GM19397 (cell line): Measurements from ENCODE around the gene SH2B3.
"Not testable (repeated sequence)": the region's sequence is repeated elsewhere in the genome, so short reads cannot be mapped to it uniquely, and the experiment has no call there.

ENCODE experiments used
- ATAC-seq: cut with Tn5 transposase; IDR thresholded peaks from one replicate; pipeline ENCODE4 v1.9.1; 2021; ENCODE audit warnings: mild to moderate bottlenecking, moderate library complexity; ENCODE audit not compliant: unreplicated experiment

Gene SH2B3

DNA sequence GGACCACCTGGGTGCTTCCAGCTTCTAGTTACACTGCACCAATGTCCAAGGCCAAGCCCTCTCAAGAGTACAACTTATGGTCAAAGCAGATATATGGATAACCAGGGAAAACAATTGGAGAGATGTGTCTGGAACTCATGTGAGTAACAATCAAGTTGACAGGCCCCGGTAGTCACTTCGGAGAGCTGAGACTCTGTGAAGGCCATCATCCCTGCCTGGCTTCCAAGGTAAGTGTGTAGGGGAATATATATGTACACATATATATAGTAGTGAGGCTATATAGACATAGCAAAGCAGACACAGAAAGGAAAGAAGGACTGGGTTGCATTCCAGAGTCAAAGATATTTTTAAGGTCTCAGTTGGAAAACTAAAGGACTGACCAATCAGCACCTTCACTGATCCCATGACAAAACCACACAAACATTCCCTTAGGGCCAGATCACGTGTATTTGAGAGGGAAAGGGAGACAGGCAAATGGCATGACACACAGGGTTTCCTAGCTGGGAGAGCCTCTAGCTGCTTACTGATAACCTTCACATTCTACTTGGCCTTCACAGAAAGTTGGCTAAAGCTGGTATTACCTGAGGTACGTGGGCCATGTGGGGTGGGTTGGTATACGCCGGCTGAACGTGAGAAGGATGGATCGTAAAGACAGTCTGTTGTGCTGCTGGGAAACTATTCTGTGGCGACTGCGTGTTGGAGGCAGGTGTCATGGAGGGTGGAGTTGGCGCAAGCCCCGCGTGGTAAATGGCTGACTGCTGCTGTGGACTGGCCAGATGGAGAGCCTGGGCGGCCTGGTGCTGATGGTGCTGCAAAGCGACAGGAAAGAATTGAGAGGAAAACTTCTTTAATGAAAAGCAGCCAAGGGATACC is 50.0 kb downstream of the SH2B3 start:
- ATAC-seq: no peak

DNA sequence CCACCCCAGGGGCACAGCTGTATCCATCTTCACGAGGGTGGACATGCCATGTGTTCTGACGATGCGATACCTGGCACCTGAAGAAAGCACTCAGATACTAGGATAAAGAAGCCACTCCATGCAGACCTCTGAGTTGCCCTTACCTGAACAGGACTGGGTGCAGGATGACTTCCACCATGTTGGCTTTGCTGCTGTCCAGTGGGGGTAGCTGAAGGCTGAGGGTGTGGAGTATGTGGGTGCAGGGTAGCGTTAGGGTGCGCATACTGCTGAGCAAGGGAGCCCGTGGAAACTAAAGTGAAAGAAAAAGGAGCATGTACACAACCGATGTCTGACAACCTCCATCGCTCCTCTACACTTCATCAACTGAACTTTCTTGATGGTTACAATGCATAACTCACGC is 51.3 kb downstream of the SH2B3 start:
- no peak for ATAC-seq

DNA sequence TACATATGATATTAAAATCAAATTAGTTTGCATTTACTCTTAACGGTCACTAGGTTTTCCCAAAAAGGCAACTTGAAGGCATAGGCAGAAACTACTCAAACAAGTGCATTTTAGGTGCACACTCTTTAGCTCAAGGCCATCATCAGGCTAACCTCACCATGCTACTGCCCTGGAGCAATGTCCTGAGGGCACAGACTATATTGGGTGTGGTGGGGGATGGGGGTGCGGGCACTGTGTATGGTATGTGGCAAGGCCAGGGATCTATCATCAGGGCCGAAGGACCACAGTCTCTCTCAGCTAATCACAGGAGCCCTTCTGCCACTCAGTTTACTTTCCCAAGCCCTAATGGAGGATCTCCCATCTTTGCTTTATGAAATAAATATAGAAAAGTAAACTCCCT is 51.9 kb downstream of the SH2B3 start:
- ATAC-seq: no peak

DNA sequence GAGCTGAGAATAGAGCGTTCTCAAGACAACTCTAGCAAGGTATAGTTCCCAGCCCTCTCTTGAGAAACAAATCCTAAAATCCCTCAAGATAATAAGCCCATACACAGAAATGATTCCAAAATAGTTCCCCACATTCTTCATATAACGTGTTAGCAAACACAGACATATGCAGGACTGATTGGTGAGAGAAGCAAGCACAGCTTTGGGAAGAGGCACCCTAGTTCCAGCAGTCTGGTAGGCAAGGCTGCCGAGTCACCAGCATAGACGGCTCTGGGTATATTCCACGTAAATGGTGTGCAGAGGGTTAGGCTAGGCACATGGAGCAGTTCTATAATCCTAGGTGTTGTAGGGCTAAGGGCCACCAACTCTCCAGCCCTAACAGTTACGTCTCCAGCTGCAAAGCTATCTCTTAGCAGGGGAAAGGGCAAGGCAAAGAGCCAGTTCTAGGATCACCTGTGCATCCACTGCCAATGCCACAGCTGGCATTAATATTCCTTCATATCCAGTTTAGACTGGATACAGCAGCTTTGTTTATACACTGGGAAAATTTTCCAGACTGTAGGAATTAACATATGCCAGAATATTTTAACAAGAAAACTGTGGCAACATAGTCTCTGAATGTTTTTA is 52.9 kb downstream of the SH2B3 start:
- no peak for ATAC-seq

DNA sequence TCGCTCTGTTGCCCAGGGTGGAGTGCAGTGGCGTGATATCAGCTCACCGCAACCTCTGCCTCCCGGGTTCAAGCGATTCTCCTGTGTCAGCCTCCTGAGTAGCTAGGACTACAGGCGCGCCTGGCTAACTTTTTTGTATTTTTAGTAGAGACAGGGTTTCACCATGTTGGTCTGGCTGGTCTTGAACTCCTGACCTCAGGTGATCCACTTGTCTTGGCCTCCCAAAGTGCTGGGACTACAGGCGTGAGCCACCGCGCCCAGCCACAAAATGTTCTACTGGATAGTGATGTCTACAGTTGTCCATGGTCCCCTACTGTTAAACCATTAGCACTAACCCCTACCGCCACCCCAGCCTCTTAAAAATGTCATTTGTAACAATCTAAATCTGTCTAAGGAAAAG is 54.4 kb downstream of the SH2B3 start:
- ATAC-seq: not testable (repeated sequence)

DNA sequence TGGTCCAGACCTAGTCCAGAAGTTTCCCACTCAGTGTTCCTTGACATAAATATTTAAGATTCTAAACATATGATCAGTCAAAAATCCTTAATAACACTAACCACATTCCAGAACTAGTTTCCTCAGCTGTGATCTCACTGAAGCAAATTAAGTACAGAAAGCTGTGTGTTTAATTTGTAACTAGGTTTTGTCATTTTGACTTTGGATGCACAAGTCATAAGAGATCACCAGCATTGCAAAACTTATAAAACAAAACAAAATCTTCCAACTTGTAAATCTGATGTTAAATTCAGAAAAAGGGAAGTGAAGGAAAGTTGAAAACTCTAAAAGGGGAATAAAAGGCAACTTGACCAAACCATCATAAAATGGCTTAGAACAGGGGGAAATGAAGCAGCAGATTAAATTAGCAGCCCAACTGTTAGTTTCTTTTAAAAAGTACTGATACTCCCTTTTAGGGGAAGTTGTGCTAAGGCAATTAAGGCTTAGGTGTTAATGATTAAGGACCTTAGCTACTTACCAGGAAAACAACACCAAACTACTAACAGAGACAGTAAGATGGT is 56.6 kb downstream of the SH2B3 start:
- no peak for ATAC-seq

DNA sequence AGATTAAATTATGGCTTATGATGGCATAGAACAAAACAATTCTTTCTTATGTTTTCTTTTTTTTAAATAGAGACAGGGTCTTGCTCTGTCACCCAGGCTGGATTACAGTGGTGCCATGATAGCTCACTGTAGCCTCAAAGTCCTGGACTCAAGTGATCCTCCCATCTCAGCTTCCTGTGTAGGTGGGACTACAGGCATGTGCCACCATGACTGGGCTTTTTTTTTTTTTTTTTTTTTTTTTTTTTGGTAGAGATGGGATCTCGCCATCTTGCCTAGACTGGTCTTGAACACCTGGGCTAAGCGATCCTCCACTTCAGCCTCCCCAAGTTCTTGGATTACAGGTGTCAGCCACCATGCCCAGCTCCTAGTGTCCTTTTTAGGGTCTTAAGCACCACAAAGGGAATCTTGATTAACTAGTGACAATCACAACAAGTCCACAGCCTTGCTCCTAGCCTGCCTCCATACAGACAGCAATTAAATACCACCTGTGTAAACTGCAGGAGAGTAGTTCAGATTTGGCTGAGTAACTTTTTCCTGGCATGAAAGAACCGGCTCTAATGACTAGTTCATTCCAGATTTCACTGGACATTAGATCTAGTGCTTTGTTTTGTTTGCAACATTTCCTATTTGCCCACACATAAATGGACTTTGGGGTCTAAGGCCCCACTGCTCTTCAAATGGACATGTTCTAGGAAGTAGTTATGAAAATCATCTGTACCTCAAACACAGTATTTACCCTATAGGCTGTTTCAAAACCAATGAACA is 61.6 kb downstream of the SH2B3 start:
- no peak for ATAC-seq

DNA sequence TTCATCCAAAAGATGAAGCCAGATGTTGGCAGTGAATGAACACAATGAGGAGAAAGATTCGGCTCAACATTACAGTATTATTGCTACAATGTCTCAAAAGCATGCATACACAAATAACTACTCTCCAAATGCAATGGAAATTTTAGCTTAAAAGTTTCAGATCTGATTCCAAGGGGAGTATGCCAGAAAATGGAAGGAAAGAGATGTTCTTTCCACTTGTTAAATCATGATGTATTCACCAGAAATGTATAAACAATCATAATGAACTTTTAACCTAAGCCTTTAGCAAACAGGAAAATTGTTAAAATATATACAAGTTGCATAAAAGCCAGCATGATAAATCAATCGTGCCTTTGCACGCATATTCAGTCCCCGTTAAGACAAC is 62.1 kb downstream of the SH2B3 start:
- no peak for ATAC-seq

DNA sequence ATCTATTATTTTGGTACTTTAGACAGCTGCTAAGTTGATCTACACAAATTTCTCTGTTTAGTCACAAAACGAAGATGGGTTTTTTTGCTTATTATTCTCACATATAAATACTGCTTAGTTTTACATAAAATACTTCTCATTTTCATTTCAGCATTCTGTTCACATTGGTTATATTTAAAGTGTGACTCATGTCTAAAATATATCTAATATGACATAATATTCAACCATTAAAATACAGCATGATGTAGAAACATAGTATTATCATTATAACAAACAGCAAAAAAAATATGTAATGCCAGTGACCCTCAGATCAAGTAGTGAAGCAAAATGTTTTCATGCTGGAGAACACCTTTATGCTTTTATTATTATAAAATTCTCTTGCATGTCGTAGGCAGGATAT is 63.7 kb downstream of the SH2B3 start:
- ATAC-seq: no peak

DNA sequence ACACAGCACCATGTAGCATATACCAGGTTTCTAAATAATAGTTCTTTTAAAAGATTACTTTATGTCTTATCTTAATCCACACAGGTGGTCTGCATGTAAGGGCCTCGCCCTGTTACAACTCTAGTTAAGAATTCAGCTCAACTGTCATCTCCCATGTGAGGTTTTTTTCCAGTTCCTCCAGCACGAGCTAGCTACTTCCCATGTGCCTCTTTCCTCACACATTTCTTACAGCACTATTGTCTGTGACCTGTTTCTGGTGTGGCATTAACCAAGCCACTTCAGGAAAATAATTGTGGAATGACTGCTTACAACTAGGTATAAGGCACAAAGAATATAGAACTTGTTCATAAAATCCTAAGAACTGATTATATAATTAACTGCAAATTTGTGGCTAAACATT is 65.5 kb downstream of the SH2B3 start:
- no peak for ATAC-seq

DNA sequence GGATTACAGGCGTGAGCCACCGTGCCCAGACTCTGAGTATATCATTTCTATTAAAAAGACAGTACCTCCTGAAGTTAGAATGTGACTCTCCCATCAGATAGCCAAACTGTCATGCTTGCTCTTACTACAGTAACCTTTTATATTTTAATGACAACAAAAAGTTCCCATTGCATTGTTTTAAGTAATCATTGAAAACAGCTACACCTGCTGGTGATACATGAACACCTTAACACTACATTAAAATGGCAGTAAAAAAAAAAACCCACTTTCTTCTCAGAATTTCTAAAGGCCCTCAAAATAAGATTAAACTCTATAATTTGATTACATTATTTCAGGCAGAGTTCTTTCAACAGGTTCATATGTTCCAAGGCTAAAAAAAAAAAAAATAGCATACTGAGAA is 76.7 kb downstream of the SH2B3 start:
- ATAC-seq: no peak

DNA sequence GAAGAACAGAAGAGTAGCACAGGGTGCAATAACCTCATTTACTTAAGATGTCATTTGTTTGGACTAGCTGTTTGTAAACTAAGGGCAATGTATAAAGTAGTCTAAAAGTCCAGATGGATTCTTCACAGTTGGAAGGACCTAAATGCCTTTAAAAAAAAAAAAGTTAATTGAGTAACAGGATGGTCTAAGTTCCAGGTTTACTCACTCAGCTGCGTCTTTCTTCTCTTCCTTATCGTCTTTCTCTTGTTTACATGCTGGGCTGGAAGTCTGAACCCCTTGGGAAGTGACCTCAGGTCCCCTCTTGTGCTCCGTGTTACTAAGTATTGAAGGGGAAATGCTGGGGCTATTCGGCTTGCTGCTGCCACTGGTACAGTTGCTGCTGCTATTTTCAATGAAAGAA is 82.5 kb downstream of the SH2B3 start:
- ATAC-seq: no peak

DNA sequence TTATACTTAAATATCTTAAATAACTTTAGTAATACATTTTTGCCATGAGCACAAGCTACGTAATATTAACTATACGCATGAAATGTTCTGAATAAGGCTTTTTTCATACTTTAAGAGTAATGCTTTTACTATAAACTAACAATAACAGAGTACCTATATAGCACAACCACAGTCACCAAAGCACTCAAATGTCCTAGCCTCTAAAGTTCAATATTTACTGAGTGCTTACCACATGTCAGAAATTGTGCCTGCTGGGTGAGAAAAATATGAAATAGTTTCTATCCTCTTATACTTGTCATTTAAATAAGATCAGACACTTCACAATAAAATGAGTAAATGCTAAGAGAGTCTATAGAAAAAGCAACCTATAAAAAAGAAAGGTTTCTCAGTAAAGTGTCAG is 83.1 kb downstream of the SH2B3 start:
- ATAC-seq: no peak

DNA sequence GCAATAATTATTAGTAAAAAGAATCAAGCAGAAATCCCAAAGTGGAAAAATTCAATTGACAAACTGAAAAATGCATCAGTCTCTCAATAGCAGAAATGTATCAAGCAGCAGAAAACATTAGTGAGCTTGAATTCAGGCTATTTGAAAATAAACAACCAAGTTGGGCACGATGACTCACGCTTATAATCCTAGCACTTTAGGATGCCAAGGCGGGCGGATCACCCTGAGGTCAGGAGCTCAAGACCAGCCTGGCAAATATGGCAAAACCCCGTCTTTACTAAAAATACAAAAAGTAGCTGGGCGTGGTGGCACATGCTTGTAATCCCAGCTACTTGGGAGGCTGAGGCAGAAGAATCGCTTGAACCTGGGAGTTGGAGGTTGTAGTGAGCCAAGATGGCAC is 87.3 kb downstream of the SH2B3 start:
- not testable (repeated sequence) for ATAC-seq

DNA sequence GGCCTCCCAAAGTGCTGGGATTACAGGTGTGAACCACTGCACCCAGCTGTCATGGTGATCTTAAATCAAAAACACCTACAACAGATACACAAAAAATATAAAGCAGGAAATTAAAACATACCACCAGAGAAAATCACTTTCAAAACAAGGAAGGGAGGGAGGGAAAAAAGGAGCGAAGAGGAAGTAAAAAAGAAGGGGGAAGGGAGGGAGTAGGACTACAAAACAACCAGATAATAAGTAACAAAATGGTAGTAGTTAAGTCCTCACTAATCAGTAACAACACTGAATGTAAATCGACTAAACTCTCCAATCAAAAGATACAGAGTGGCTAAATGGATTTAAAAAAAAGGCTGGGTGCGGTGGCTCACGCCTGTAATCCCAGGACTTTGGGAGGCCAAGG is 89.0 kb downstream of the SH2B3 start:
- ATAC-seq: no peak
